Measurements from ENCODE around the gene EIF2B5.

EIF2B5 gene

DNA sequence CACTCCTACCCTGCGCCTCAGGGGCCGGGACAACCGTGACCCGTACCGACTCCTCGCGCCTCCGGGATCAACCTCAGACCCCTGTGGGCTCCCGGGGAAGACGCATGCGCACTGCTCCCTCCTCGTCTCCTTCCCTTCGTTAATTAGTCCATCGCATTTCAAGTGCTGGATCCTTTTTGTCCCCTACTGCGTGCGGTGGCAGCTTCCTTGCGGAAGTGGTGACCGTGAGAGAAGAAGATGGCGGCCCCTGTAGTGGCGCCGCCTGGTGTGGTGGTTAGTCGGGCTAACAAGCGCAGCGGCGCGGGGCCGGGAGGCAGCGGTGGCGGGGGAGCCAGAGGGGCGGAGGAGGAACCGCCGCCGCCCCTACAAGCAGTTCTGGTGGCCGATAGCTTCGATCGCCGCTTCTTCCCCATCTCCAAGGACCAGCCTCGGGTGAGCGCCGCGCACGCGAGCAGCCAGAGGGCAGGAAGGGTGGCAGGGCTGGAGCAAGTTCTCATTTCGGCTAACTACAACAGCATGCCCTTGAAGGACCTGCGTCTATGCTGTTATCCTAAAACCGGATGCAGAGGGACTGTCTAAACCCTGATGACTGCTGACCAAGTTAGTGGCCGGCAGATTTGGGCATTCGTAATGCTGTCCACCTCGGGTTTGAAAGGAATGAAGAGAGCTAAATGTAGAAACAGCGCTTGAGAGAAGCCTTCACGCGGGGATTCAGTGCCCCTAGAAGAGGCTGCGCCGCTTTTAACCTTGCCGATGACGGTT lies at the start of gene EIF2B5:
EIF2B5 (plus strand) TSS at position 210 of the 762 bp plus-strand sequence; CDS start at position 238, 28 bp downstream.
- Histone ChIP-seq H3K4me1 (ENCODE audit: control insufficient read depth in 5 of 5, insufficient read depth in 5 of 5, low read length in 5 of 5) (peaks cover 10 to 38% (median 32%) of the 10 kb centered on the region in 5 donors), H3K27me3 (ENCODE audit: control insufficient read depth in 5 of 5, insufficient read depth in 4 of 5, low read length in 5 of 5) (no peaks in the 10 kb centered on the region), H3K9me3 (ENCODE audit: control insufficient read depth in 5 of 5, low read length in 5 of 5) (no peaks in the 10 kb centered on the region), H3K9ac (ENCODE audit: low read length in 5 of 5) (peak within 1 kb of the TSS; percentile 90 to 99 (median 94)), H3K27ac (ENCODE audit: low read depth, low read length) (peak within 1 kb of the TSS; percentile 88), H3K4me3 (ENCODE audit: low read depth in 1 of 5, low read length in 5 of 5) (peak within 1 kb of the TSS; percentile 92 to 99 (median 95)), H3K36me3 (ENCODE audit: control insufficient read depth in 5 of 5, insufficient read depth in 5 of 5, low read length in 5 of 5) (peaks cover 9 to 24% (median 13%) of the 10 kb centered on the region in 5 donors)

DNA sequence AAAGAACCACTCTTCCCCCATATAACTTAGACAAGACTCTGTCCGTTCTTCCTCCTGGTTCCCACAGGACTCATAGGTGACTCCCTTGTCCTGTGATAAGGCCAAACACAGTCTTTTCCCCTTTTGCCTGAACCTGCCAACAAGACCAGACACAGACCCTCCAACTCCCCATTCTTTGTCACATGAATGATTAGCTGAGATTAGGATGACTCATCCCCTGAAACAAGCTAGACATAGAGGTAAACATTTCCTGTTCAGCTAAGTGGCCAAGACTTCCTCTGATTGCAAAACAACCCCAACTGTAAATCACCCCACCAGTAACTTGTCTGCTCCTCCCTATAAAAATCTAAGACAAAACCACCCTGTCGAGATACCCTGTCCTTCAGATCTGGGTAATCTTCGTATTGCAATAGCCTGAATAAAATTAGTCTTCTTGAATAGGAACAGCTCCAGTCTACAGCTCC lies 49.7 kb upstream of the EIF2B5 start:
- H3K4me1 ChIP-seq (ENCODE audit: control insufficient read depth in 5 of 5, insufficient read depth in 5 of 5, low read length in 5 of 5) = no peaks in the 10 kb centered on the region
- H3K27ac ChIP-seq (ENCODE audit: low read depth, low read length) = no peak overlapping the region
- H3K36me3 ChIP-seq (ENCODE audit: control insufficient read depth in 5 of 5, insufficient read depth in 5 of 5, low read length in 5 of 5) = no peaks in the 10 kb centered on the region
- no peak overlapping the region for H3K9ac ChIP-seq (ENCODE audit: low read length in 5 of 5)
- H3K9me3 ChIP-seq (ENCODE audit: control insufficient read depth in 5 of 5, low read length in 5 of 5) = peaks cover 0 to 6% (median 0%) of the 10 kb centered on the region in 5 donors
- H3K4me3 ChIP-seq (ENCODE audit: low read depth in 1 of 5, low read length in 5 of 5) = no peak overlapping the region
- H3K27me3 ChIP-seq (ENCODE audit: control insufficient read depth in 5 of 5, insufficient read depth in 4 of 5, low read length in 5 of 5) = no peaks in the 10 kb centered on the region

DNA sequence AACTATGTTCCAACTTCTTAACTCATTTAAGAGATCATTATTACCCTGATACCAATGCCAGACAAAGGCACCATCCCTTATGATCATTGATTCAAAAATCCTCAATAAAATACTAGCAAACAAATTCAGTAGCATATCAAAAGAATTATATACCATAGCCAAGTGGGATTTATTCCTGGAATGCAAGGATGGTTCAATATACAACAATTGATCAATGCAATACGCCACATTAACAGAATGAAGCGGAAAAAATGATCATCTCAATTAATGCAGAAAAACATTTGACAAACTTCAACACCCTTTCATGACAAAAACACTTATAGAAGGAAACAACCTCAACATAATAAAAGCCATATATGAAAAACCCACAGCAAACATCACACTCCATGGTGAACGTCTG lies 43.0 kb upstream of the EIF2B5 start:
- no peaks in the 10 kb centered on the region for H3K4me1 ChIP-seq (ENCODE audit: control insufficient read depth in 5 of 5, insufficient read depth in 5 of 5, low read length in 5 of 5)
- no peaks in the 10 kb centered on the region for H3K36me3 ChIP-seq (ENCODE audit: control insufficient read depth in 5 of 5, insufficient read depth in 5 of 5, low read length in 5 of 5)
- no peak overlapping the region for H3K27ac ChIP-seq (ENCODE audit: low read depth, low read length)

DNA sequence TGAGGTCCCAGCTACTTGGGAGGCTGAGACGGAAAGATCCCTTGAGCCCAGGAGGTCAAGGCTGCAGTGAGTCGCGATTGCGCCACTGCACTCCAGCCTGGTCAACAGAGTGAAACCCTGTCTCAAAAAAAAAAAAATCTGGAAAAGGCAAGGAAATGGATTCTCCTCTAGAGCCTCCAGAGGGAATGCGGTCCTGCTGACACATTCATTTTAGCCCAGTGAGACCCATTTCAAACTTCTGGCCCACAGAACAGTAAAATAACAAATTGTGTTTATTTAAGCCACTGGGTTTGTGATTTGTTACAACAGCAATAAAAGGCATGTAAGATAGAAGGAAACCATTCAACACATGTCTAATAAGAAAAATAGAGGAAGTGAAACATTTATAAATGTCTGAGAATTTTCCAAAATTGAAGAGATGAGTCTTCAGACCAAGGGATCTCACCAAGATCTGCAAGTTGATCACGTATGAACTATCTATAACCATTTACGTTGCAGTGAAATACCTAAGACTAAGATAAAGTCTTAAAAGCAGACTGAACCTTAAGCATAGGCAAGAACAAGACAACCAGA lies 38.3 kb upstream of the EIF2B5 start, which contains the start of gene HTR3E:
HTR3E (plus strand) TSS at position 254 of the 573 bp plus-strand sequence. CDS start 466 bp downstream, outside the sequence.
- Histone ChIP-seq H3K27me3 (ENCODE audit: control insufficient read depth in 5 of 5, insufficient read depth in 4 of 5, low read length in 5 of 5) (no peaks in the 10 kb centered on the region), H3K36me3 (ENCODE audit: control insufficient read depth in 5 of 5, insufficient read depth in 5 of 5, low read length in 5 of 5) (no peaks in the 10 kb centered on the region), H3K27ac (ENCODE audit: low read depth, low read length) (no peak within 1 kb of the TSS), H3K4me1 (ENCODE audit: control insufficient read depth in 5 of 5, insufficient read depth in 5 of 5, low read length in 5 of 5) (no peaks in the 10 kb centered on the region), H3K4me3 (ENCODE audit: low read depth in 1 of 5, low read length in 5 of 5) (no peak within 1 kb of the TSS), H3K9me3 (ENCODE audit: control insufficient read depth in 5 of 5, low read length in 5 of 5) (peaks cover 0 to 10% (median 4%) of the 10 kb centered on the region in 5 donors), H3K9ac (ENCODE audit: low read length in 5 of 5) (no peak within 1 kb of the TSS)

More for the DNA sequence above, 43.0 kb upstream of the EIF2B5 start:
- no peak overlapping the region for H3K9ac ChIP-seq (ENCODE audit: low read length in 5 of 5)
- H3K9me3 ChIP-seq (ENCODE audit: control insufficient read depth in 5 of 5, low read length in 5 of 5) = peaks cover 3 to 14% (median 5%) of the 10 kb centered on the region in 5 donors
- no peak overlapping the region for H3K4me3 ChIP-seq (ENCODE audit: low read depth in 1 of 5, low read length in 5 of 5)
- H3K27me3 ChIP-seq (ENCODE audit: control insufficient read depth in 5 of 5, insufficient read depth in 4 of 5, low read length in 5 of 5) = no peaks in the 10 kb centered on the region

DNA sequence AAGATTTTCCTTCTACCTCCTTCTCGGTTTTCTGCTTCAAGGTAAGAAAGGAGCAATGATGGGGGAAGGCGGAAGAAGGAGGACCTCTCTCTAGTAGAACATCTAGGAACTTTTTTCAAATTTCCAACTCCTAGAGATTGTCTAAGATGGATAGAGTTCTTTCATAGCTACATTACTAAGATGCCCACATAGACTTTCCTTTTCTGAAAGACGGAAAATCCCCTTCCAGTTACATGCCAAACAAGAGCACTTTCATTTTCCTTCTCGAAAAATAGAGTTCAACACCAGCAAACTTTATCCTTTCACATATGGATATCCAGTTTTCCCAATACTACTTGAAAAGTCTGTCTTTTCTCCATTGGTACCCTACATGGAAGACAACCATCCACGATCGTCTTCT lies 37.6 kb upstream of the EIF2B5 start:
- Histone ChIP-seq H3K9me3 (ENCODE audit: control insufficient read depth in 5 of 5, low read length in 5 of 5) (peaks cover 0 to 4% (median 0%) of the 10 kb centered on the region in 5 donors), H3K27ac (ENCODE audit: low read depth, low read length) (no peak overlapping the region), H3K4me3 (ENCODE audit: low read depth in 1 of 5, low read length in 5 of 5) (no peak overlapping the region), H3K27me3 (ENCODE audit: control insufficient read depth in 5 of 5, insufficient read depth in 4 of 5, low read length in 5 of 5) (no peaks in the 10 kb centered on the region), H3K36me3 (ENCODE audit: control insufficient read depth in 5 of 5, insufficient read depth in 5 of 5, low read length in 5 of 5) (no peaks in the 10 kb centered on the region), H3K9ac (ENCODE audit: low read length in 5 of 5) (no peak overlapping the region), H3K4me1 (ENCODE audit: control insufficient read depth in 5 of 5, insufficient read depth in 5 of 5, low read length in 5 of 5) (no peaks in the 10 kb centered on the region)

DNA sequence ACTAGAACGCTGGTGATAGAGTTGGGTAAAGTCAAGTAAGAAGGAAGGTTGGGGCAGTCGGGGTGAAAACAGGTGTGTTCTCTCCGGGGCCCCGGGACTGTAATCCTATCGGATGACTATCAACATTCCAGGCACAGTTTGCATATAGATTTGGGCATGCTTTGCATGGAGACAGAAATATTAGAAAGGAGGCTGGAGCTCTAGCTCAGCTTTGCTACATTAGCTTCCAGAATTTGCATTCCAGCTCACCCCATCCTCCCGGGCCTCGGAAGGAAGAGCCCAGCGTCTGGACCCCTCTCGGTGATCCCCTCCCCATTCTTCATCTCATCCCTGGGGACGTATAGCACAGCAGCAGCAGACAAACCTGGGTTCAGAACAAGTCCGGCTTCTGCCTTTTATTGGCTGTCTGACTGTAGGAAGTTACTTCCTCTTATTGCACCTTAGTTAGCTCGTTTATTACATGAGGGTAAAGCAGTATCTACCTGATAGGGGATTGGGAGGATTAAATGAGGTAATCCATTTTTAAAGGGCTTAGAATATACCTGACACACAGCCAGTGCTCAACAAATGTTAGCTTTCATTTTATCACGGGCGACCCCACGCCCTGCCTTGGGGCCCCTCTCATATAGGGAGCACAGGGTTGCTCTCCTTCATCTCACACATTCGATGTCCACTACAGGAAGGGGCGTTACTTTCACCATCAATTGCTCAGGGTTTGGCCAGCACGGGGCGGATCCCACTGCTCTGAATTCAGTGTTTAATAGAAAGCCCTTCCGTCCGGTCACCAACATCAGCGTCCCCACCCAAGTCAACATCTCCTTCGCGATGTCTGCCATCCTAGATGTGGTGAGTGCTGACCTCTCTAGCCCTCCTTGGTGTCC lies 35.1 kb upstream of the EIF2B5 start:
- no peaks in the 10 kb centered on the region for H3K36me3 ChIP-seq (ENCODE audit: control insufficient read depth in 5 of 5, insufficient read depth in 5 of 5, low read length in 5 of 5)
- no peak overlapping the region for H3K9ac ChIP-seq (ENCODE audit: low read length in 5 of 5)
- H3K27me3 ChIP-seq (ENCODE audit: control insufficient read depth in 5 of 5, insufficient read depth in 4 of 5, low read length in 5 of 5) = no peaks in the 10 kb centered on the region
- no peaks in the 10 kb centered on the region for H3K4me1 ChIP-seq (ENCODE audit: control insufficient read depth in 5 of 5, insufficient read depth in 5 of 5, low read length in 5 of 5)
- H3K27ac ChIP-seq (ENCODE audit: low read depth, low read length) = no peak overlapping the region
- no peak overlapping the region for H3K4me3 ChIP-seq (ENCODE audit: low read depth in 1 of 5, low read length in 5 of 5)
- H3K9me3 ChIP-seq (ENCODE audit: control insufficient read depth in 5 of 5, low read length in 5 of 5) = no peaks in the 10 kb centered on the region

DNA sequence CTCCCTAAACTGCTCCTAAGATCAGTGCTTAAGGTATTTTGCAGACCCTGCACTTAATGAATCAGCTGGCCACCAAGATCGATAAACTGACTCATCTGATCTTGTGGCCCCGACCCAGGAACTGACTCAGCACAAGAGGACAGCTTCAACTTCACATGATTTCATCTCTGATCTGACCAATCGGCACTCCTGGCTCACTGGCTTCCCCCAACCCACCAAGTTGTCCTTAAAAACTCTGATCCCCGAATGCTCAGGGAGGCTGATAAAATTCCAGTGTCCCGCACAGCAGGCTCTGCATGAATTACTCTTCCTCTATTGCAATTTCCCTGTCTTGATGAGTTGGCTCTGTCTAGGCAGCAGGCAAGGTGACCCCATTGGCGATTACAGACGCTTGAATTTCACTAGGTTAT lies 24.8 kb upstream of the EIF2B5 start:
- Histone ChIP-seq H3K27me3 (ENCODE audit: control insufficient read depth in 5 of 5, insufficient read depth in 4 of 5, low read length in 5 of 5) (no peaks in the 10 kb centered on the region), H3K4me3 (ENCODE audit: low read depth in 1 of 5, low read length in 5 of 5) (no peak overlapping the region), H3K9me3 (ENCODE audit: control insufficient read depth in 5 of 5, low read length in 5 of 5) (no peaks in the 10 kb centered on the region), H3K4me1 (ENCODE audit: control insufficient read depth in 5 of 5, insufficient read depth in 5 of 5, low read length in 5 of 5) (no peaks in the 10 kb centered on the region), H3K36me3 (ENCODE audit: control insufficient read depth in 5 of 5, insufficient read depth in 5 of 5, low read length in 5 of 5) (no peaks in the 10 kb centered on the region), H3K27ac (ENCODE audit: low read depth, low read length) (no peak overlapping the region), H3K9ac (ENCODE audit: low read length in 5 of 5) (no peak overlapping the region)

DNA sequence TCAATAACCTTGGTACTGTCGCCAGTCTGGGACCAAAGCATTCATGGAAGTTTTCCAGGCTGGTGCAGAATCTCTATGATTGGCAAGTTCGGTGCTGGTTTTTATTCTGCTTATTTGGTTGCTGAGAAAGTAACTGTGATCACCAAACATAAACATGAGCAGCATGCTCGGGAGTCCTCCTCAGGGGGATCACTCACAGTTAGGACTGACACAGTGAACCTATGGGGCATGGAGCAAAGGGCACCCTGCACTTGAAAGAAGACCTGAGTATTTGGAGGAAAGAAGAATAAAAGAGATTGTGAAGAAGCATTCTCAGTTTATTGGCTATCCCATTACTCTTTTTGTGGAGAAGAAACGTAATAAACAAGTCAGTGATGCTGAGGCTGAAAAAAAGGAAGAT lies 19.1 kb upstream of the EIF2B5 start:
- Histone ChIP-seq H3K9me3 (ENCODE audit: control insufficient read depth in 5 of 5, low read length in 5 of 5) (no peaks in the 10 kb centered on the region), H3K4me1 (ENCODE audit: control insufficient read depth in 5 of 5, insufficient read depth in 5 of 5, low read length in 5 of 5) (no peaks in the 10 kb centered on the region)

DNA sequence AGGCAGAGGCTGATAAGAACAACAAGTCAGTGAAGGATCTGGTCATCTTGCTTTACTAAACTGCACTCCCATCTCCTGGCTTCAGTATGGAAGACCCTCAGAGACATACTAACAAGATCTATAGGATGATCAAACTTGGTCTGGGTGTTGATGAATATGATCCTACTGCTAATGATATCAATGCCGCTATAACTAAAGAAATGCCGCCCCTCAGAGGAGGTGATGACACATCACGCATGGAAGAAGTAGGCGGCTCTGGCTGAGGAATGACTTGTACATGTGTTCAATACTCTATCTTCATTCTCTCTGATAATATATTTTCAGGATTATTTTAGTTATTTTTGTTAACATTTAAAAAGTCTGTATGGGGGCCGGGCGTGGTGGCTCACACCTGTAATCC lies 17.5 kb upstream of the EIF2B5 start:
- Histone ChIP-seq H3K9me3 (ENCODE audit: control insufficient read depth in 5 of 5, low read length in 5 of 5) (no peaks in the 10 kb centered on the region), H3K9ac (ENCODE audit: low read length in 5 of 5) (no peak overlapping the region), H3K27ac (ENCODE audit: low read depth, low read length) (no peak overlapping the region), H3K27me3 (ENCODE audit: control insufficient read depth in 5 of 5, insufficient read depth in 4 of 5, low read length in 5 of 5) (no peaks in the 10 kb centered on the region), H3K4me1 (ENCODE audit: control insufficient read depth in 5 of 5, insufficient read depth in 5 of 5, low read length in 5 of 5) (no peaks in the 10 kb centered on the region), H3K36me3 (ENCODE audit: control insufficient read depth in 5 of 5, insufficient read depth in 5 of 5, low read length in 5 of 5) (no peaks in the 10 kb centered on the region), H3K4me3 (ENCODE audit: low read depth in 1 of 5, low read length in 5 of 5) (no peak overlapping the region)

More for the DNA sequence above, 19.1 kb upstream of the EIF2B5 start:
- H3K4me3 ChIP-seq (ENCODE audit: low read depth in 1 of 5, low read length in 5 of 5) = no peak overlapping the region
- no peaks in the 10 kb centered on the region for H3K36me3 ChIP-seq (ENCODE audit: control insufficient read depth in 5 of 5, insufficient read depth in 5 of 5, low read length in 5 of 5)
- H3K9ac ChIP-seq (ENCODE audit: low read length in 5 of 5) = no peak overlapping the region
- no peaks in the 10 kb centered on the region for H3K27me3 ChIP-seq (ENCODE audit: control insufficient read depth in 5 of 5, insufficient read depth in 4 of 5, low read length in 5 of 5)
- no peak overlapping the region for H3K27ac ChIP-seq (ENCODE audit: low read depth, low read length)
